Measurements from ENCODE around the gene ELOA. TPM values are rescaled to one million over a fixed set of nuclear protein-coding genes. Genes with fewer than 3 reads are reported as not detected.

The ELOA gene
- total and polyA plus RNA-seq, 2 of the 13 experiments (the other 11 are each of a cell fraction or from before 2014, with no cell fraction given): 14.2 to 28.5 TPM

- peaks cover 40 to 71% of the 10 kb centered on the region in 2 experiments for H3K36me3 ChIP-seq (replicated peaks in 1 of 2; ENCODE audit: control insufficient read depth in 1 of 2, insufficient read depth in 2 of 2, low read length in 2 of 2)
- no TSS peak for BruUV-seq (replicated peaks)
- FAIRE-seq: no peak
These were observed 16.0 kb downstream of the ELOA start for GRCh38 chr1:23759277-23759676.

More at GRCh38 chr1:23759277-23759676, 16.0 kb downstream of the ELOA start:
- Histone ChIP-seq H3K4me1 (ENCODE audit: insufficient read depth, low read length) (0 out of 2 replicates have a peak, but pooled peaks cover 5% of the 10 kb centered on the region), H3K79me2 (ENCODE audit: insufficient read depth, low read length) (no peaks in the 10 kb centered on the region), H3K9ac (ENCODE audit: insufficient read depth, low read depth, low read length) (no peak overlapping the region), H3K4me2 (ENCODE audit: low read depth, low read length) (no peak overlapping the region), H3K27ac (ENCODE audit: extremely low read length, insufficient read depth, low read length) (no peak overlapping the region), H3K9me3 (ENCODE audit: low read length) (no peaks in the 10 kb centered on the region), H3K4me3 (replicated peaks in 1 of 3; ENCODE audit: insufficient read depth in 1 of 3, low read depth in 2 of 3, low read length in 3 of 3) (no peak overlapping the region), H2AFZ (ENCODE audit: low read length) (no peak overlapping the region), H4K20me1 (ENCODE audit: insufficient read depth, low read length) (no peaks in the 10 kb centered on the region), H3K27me3 (ENCODE audit: control insufficient read depth in 1 of 2, insufficient read depth in 2 of 2, low read length in 2 of 2) (no peaks in the 10 kb centered on the region)
- 100% methylated on average over 4 of the region's 4 CpGs for WGBS (ENCODE audit: low lambda C conversion rate)
- ATAC-seq (no peak), DNase-seq (ENCODE audit: low spot score) (no peak)
- POLR2A ChIA-PET: no interaction called here
- intact Hi-C loops (cut with micrococcal nuclease; ENCODE audit: unreplicated experiment) (no loop called here), in situ Hi-C loops (cut with HindIII; ENCODE audit: extremely low pct_ligation_motif_present, low pct_unique_long_range_greater_than_20kb) (no loop called here)
- TF ChIP-seq ZNF225 (CRISPR knock-in tag; IDR thresholded peaks at IDR 0.05): no peak
- TF ChIP-seq DR1 (CRISPR knock-in tag; IDR thresholded peaks at IDR 0.05): no peak
- no peak for TF ChIP-seq SNAPC4 (CRISPR knock-in tag; IDR thresholded peaks at IDR 0.05)
- TF ChIP-seq USF2 (IDR thresholded peaks at IDR 0.05; ENCODE audit: low read depth, low read length): no peak
- no peak for TF ChIP-seq USF2 (CRISPR knock-in tag; IDR thresholded peaks at IDR 0.05; ENCODE audit: borderline replicate concordance)
- no peak for TF ChIP-seq ZC3H4 (CRISPR knock-in tag; IDR thresholded peaks at IDR 0.05; ENCODE audit: borderline replicate concordance)
- CTCF ChIA-PET (ENCODE audit: low intra/inter-chr PET ratio, low total read pairs): no interaction called here
